Panc1 (cell line): ENCODE results near the gene SLC12A5. TPM values are rescaled to one million over a fixed set of nuclear protein-coding genes. Genes with fewer than 3 reads are reported as not detected.

Experiments used
- ATAC-seq: fragments of 200-7000 bp; cut with Tn5 transposase; 2 replicates; pipeline ENCODE4 v1.9.1; 2020; ENCODE audit warnings: mild to moderate bottlenecking, moderate library complexity
- BruUV-seq: library from RNA; stranded (reverse); fragments of 400-500 nt; replicated peaks from 2 replicates; lab custom pipeline; 2021; lab: Mats Ljungman, UMichigan
- CTCF ChIA-PET: fragments of 300-600 bp; sonication (Branson Sonifier 250); formaldehyde crosslinking; loops from one replicate; lab custom pipeline; 2022; ENCODE audit warnings: antibody characterized with exemption; lab: Charles Lee
- POLR2A ChIA-PET: fragments of 300-600 bp; sonication (Branson Sonifier 250); formaldehyde crosslinking; loops from one replicate; lab custom pipeline; 2022; ENCODE audit warnings: antibody characterized with exemption; lab: Charles Lee
- DNase-seq: peaks from one replicate; pipeline ENCODE4 v3.0.0-alpha.2; 2010; ENCODE audit warnings: low read depth, low spot score
- H3K27ac ChIP-seq: 2 replicates; pipeline ENCODE4 v1.5.1; 2011; ENCODE audit warnings: mild to moderate bottlenecking, low read length, inconsistent platforms
- H3K27me3 ChIP-seq: fragments of 200-500 bp; sonication (Bioruptor generic); 2 replicates; pipeline ENCODE4 v1.6.0; 2014; ENCODE audit warnings: low read length, inconsistent platforms; ENCODE audit not compliant: control insufficient read depth, insufficient read depth
- H3K36me3 ChIP-seq: fragments of 200-500 bp; sonication (Bioruptor generic); 2 replicates; pipeline ENCODE4 v1.5.1; 2014; ENCODE audit warnings: inconsistent platforms, mild to moderate bottlenecking, low read length, moderate library complexity; ENCODE audit not compliant: control insufficient read depth, insufficient read depth
- H3K4me1 ChIP-seq: 2 replicates; pipeline ENCODE4 v1.5.1; 2011; ENCODE audit warnings: inconsistent platforms, mild to moderate bottlenecking, low read length, moderate library complexity; ENCODE audit not compliant: control insufficient read depth, insufficient read depth
- H3K4me3 ChIP-seq, 2 experiments: 2 replicates each; pipeline ENCODE4 v1.5.1; 2011 to 2012; ENCODE audit warnings: low read depth in 2 of 2, low read length in 2 of 2, mild to moderate bottlenecking in 2 of 2, inconsistent platforms in 1 of 2, moderate library complexity in 1 of 2
- H3K9me3 ChIP-seq: fragments of 200-500 bp; sonication (Bioruptor generic); 2 replicates; pipeline ENCODE4 v1.5.1; 2014; ENCODE audit warnings: low read depth, mild to moderate bottlenecking, inconsistent platforms, low read length, moderate library complexity; ENCODE audit not compliant: control insufficient read depth, insufficient read depth
- POLR2AphosphoS5 ChIP-seq: IDR thresholded peaks from 2 replicates; pipeline ENCODE4 v1.6.1; 2012; ENCODE audit warnings: mild to moderate bottlenecking, low read depth, low read length, moderate library complexity
- REST ChIP-seq, 2 experiments: IDR thresholded peaks; 2 replicates each; pipeline ENCODE4 v1.6.1; 2011 to 2012; ENCODE audit warnings: low read depth in 2 of 2, control low read depth in 1 of 2, low read length in 1 of 2, mild to moderate bottlenecking in 1 of 2, moderate library complexity in 1 of 2; ENCODE audit not compliant: insufficient read depth in 1 of 2
- SIN3A ChIP-seq: IDR thresholded peaks from 2 replicates; pipeline ENCODE4 v1.6.1; 2012; ENCODE audit warnings: low read depth, mild to moderate bottlenecking, low read length, moderate library complexity, borderline replicate concordance; ENCODE audit not compliant: insufficient read depth
- TCF7L2 ChIP-seq: IDR thresholded peaks from 2 replicates; pipeline ENCODE4 v1.6.1; 2011; ENCODE audit warnings: mild to moderate bottlenecking, low read depth, low read length, inconsistent platforms
- in situ Hi-C: cut with HindIII; loops from 2 replicates; pipeline ENCODE4 v1.10.0; 2016; ENCODE audit warnings: low sequenced_read_pairs, low pct_unique_long_range_greater_than_20kb
- intact Hi-C: fragments of 100-400 bp; cut with micrococcal nuclease; formaldehyde crosslinking; loops from one replicate; pipeline ENCODE4 v1.10.0; 2022; ENCODE audit not compliant: unreplicated experiment
- total RNA-seq: library from RNA; stranded (reverse); gene quantifications from one replicate; pipeline ENCODE4 v1.2.1, GENCODE V29; 2021; ENCODE audit not compliant: unreplicated experiment
- TF ChIP-seq, protein P1 (sequence below): fragments of 450-650 bp; IDR thresholded peaks from 2 replicates; pipeline ENCODE4 v1.5.1; 2017; ENCODE audit warnings: mild to moderate bottlenecking

Gene SLC12A5
- total RNA-seq, 1 experiment from 2014 or later, result 11.8 TPM

- H3K4me1 ChIP-seq, result no peaks in the 10 kb centered on the region
- H3K9me3 ChIP-seq, result no peaks in the 10 kb centered on the region
- H3K36me3 ChIP-seq, result peaks cover 2% of the 10 kb centered on the region
- intact Hi-C loops (no loop called here), in situ Hi-C loops (no loop called here)
- ChIA-PET CTCF (no interaction called here), POLR2A (no interaction called here)
- H3K27ac ChIP-seq, result no peak overlapping the region
- ATAC-seq, result no peak
- H3K4me3 ChIP-seq, result no peak overlapping the region
- no TSS peak for BruUV-seq
- no peaks in the 10 kb centered on the region for H3K27me3 ChIP-seq
- DNase-seq, result no peak
- TF ChIP-seq, protein P1, sequence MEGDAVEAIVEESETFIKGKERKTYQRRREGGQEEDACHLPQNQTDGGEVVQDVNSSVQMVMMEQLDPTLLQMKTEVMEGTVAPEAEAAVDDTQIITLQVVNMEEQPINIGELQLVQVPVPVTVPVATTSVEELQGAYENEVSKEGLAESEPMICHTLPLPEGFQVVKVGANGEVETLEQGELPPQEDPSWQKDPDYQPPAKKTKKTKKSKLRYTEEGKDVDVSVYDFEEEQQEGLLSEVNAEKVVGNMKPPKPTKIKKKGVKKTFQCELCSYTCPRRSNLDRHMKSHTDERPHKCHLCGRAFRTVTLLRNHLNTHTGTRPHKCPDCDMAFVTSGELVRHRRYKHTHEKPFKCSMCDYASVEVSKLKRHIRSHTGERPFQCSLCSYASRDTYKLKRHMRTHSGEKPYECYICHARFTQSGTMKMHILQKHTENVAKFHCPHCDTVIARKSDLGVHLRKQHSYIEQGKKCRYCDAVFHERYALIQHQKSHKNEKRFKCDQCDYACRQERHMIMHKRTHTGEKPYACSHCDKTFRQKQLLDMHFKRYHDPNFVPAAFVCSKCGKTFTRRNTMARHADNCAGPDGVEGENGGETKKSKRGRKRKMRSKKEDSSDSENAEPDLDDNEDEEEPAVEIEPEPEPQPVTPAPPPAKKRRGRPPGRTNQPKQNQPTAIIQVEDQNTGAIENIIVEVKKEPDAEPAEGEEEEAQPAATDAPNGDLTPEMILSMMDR, result no peak
- TF ChIP-seq REST (IDR thresholded peaks at IDR 0.05; ENCODE audit: insufficient read depth in 1 of 2, low read depth in 2 of 2, low read length in 1 of 2) (no peak), SIN3A (no peak), TCF7L2 (no peak), POLR2AphosphoS5 (no peak)
These were observed 45.0 kb downstream of the SLC12A5 start for GRCh38 chr20:46074006-46074405.

DNA sequence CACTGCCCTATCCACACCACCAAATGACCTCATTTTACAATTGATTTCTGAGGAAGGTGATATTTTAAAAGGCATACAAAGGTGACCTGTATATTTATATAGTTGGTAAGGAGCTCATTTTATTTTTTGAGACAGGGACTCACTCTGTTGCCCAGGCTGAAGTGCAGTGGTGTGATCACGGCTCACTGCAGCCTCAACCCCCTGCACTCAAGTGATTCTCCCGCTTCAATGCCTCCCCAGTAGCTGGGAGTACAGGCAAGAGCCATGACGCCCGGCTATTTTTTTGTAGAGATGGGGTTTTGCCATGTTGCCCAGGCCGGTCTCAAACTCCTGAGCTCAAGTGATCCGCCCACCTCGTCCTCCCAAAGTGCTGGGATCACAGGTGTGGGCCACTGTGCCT lies 47.8 kb downstream of the SLC12A5 start:
- H3K9me3 ChIP-seq, result no peaks in the 10 kb centered on the region
- BruUV-seq, result no TSS peak
- intact Hi-C loops (no loop called here), in situ Hi-C loops (no loop called here)
- no peak overlapping the region for H3K4me3 ChIP-seq
- ATAC-seq (no peak), DNase-seq (no peak)
- no peaks in the 10 kb centered on the region for H3K4me1 ChIP-seq
- H3K36me3 ChIP-seq, result no peaks in the 10 kb centered on the region; the same call in none of the 2 replicates
- no peaks in the 10 kb centered on the region for H3K27me3 ChIP-seq
- ChIA-PET POLR2A (interaction anchor here (0.7 kb wide), 1 partner anchor 16 kb away, joined by 4 read pairs; no protein-coding TSS in a partner anchor), CTCF (no interaction called here)
- TF ChIP-seq TCF7L2 (no peak), SIN3A (no peak), POLR2AphosphoS5 (no peak)
- no peak overlapping the region for H3K27ac ChIP-seq

GRCh38 chr20:46077642-46078305 lies 48.8 kb downstream of the SLC12A5 start:
- Histone ChIP-seq H3K4me1 (no peaks in the 10 kb centered on the region), H3K27me3 (no peaks in the 10 kb centered on the region), H3K36me3 (no peaks in the 10 kb centered on the region; the same call in none of the 2 replicates), H3K9me3 (no peaks in the 10 kb centered on the region), H3K27ac (no peak overlapping the region), H3K4me3 (no peak overlapping the region)
- in situ Hi-C loops, result no loop called here
- TF ChIP-seq REST (IDR thresholded peaks at IDR 0.05; ENCODE audit: insufficient read depth in 1 of 2, low read depth in 2 of 2, low read length in 1 of 2) (no peak), POLR2AphosphoS5 (no peak), TCF7L2 (no peak), SIN3A (no peak)
- TF ChIP-seq, protein P1, result no peak
- DNase-seq (no peak), ATAC-seq (no peak)
- ChIA-PET POLR2A (no interaction called here), CTCF (no interaction called here)
- intact Hi-C loops, result no loop called here
- BruUV-seq, result no TSS peak
